ENCODE results near the gene TTPAL.

GRCh38 chr20:44504402-44505307, 29.0 kb downstream of the TTPAL start:
- TF ChIP-seq CTCF (IDR thresholded peaks at IDR 0.05) (no peak), POLR2A (IDR thresholded peaks at IDR 0.05) (no peak)
